ENCODE results near the gene THEMIS.

DNA sequence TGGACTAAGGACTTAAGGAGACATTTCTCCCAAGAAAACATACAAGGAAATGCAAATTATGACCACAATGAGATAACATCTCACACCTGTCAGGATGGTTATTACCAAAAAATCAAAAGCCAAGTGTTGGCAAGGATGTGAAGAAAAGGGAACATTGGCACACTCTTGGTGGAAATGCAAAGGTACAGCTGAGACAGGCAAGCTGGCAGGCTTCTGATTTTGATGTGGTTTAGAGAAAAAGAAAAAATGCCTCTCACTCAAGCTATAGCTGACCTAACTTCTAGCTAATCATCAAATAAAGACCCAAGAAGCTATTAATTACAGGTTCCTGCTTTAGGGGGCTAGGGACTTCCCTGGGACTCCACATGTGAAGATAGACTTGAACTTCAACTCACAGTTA lies 139.8 kb downstream of the THEMIS start:
- TF ChIP-seq, protein P1, sequence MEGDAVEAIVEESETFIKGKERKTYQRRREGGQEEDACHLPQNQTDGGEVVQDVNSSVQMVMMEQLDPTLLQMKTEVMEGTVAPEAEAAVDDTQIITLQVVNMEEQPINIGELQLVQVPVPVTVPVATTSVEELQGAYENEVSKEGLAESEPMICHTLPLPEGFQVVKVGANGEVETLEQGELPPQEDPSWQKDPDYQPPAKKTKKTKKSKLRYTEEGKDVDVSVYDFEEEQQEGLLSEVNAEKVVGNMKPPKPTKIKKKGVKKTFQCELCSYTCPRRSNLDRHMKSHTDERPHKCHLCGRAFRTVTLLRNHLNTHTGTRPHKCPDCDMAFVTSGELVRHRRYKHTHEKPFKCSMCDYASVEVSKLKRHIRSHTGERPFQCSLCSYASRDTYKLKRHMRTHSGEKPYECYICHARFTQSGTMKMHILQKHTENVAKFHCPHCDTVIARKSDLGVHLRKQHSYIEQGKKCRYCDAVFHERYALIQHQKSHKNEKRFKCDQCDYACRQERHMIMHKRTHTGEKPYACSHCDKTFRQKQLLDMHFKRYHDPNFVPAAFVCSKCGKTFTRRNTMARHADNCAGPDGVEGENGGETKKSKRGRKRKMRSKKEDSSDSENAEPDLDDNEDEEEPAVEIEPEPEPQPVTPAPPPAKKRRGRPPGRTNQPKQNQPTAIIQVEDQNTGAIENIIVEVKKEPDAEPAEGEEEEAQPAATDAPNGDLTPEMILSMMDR (IDR thresholded peaks at IDR 0.05; ENCODE audit: low read depth, low read length, poor library complexity, severe bottlenecking), result no peak
- TF ChIP-seq EZH2phosphoT487 (IDR thresholded peaks at IDR 0.05; ENCODE audit: borderline replicate concordance, low read length), result no peak
